AG04449 (cell line): Measurements from ENCODE around the gene SDK1.

Experiments
- CTCF ChIA-PET: fragments of 350-600 bp; formaldehyde crosslinking; extraction: SDS; loops from one replicate; lab custom pipeline; 2021; ENCODE audit warnings: antibody characterized with exemption; lab: Yijun Ruan, JAX
- POLR2A ChIA-PET: fragments of 400-600, 350-600 bp; formaldehyde crosslinking; extraction: SDS; loops from one replicate; lab custom pipeline; 2020; ENCODE audit warnings: antibody characterized with exemption, inconsistent platforms; lab: Yijun Ruan, JAX
- DNase-seq: peaks from one replicate; pipeline ENCODE4 v3.0.0-alpha.2; 2010; ENCODE audit warnings: low read depth, low spot score
- H3K4me3 ChIP-seq: 2 replicates; pipeline ENCODE4 v1.5.1; 2011; ENCODE audit warnings: low read depth, mild to moderate bottlenecking, control low read depth, low read length
- TF ChIP-seq, protein P1 (sequence below): IDR thresholded peaks from one replicate; pipeline ENCODE4 v1.5.1; 2011; ENCODE audit warnings: mild to moderate bottlenecking, moderate library complexity, low read length, control low read depth, inconsistent platforms; ENCODE audit not compliant: insufficient read depth; ENCODE audit errors: missing control alignments

Gene SDK1

DNA sequence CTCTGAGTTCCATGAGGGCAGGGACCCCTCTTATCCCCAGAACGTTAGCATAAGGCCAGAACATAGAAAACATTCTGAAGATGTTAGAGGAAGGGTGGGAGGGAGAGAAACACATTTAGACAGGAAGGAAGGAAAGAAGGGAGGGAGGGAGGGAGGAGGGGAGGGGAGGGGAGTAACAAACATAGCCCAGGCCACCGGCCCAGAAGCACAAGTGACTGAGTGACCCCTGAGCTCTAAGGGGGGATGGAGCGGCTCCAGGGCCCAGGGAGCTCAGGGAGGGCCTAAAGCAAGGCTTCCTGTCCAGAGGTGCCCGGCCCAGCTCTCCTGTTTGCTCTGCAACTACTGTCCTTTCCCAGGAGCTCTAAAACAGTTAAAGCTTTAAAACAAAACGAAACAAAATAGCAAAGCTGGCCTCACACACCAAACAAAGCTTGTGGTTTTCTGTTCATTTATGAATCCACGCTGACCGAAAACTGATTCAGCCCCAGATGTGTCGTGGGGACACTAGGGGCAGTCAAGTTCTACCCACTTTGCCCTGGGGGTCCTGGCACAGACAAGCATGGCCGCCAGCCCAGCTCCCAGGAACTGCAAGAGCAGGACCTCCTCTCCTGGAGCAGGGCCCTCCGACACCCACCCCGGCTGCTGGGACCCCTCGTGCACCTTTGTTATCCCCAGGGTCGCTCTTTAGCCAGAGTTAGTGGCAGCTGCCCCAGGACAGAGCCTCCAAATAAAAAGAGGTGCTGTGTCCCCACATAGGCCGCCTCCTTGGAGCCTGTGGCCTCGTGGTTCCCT lies 884.9 kb downstream of the SDK1 start:
- no peak for DNase-seq
- TF ChIP-seq, protein P1, sequence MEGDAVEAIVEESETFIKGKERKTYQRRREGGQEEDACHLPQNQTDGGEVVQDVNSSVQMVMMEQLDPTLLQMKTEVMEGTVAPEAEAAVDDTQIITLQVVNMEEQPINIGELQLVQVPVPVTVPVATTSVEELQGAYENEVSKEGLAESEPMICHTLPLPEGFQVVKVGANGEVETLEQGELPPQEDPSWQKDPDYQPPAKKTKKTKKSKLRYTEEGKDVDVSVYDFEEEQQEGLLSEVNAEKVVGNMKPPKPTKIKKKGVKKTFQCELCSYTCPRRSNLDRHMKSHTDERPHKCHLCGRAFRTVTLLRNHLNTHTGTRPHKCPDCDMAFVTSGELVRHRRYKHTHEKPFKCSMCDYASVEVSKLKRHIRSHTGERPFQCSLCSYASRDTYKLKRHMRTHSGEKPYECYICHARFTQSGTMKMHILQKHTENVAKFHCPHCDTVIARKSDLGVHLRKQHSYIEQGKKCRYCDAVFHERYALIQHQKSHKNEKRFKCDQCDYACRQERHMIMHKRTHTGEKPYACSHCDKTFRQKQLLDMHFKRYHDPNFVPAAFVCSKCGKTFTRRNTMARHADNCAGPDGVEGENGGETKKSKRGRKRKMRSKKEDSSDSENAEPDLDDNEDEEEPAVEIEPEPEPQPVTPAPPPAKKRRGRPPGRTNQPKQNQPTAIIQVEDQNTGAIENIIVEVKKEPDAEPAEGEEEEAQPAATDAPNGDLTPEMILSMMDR = no peak
- ChIA-PET CTCF (no interaction called here), POLR2A (no interaction called here)
- no peak overlapping the region for H3K4me3 ChIP-seq

DNA sequence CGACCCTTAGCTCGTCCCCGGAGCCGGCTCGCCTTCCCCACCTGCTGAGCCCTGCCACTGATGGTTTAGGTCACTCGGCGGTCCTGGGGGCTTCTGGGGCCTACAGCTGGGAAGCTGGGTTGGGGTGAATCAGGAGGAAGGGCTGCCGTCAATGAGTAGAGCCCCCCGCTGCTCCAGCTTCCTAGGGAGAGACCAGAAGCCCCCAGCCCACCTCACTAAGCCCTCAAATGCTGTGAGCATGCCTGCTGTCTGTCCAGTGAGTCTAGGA lies 885.4 kb downstream of the SDK1 start:
- ChIA-PET CTCF (no interaction called here), POLR2A (no interaction called here)
- H3K4me3 ChIP-seq = no peak overlapping the region
- no peak for DNase-seq
- TF ChIP-seq, protein P1 = no peak

DNA sequence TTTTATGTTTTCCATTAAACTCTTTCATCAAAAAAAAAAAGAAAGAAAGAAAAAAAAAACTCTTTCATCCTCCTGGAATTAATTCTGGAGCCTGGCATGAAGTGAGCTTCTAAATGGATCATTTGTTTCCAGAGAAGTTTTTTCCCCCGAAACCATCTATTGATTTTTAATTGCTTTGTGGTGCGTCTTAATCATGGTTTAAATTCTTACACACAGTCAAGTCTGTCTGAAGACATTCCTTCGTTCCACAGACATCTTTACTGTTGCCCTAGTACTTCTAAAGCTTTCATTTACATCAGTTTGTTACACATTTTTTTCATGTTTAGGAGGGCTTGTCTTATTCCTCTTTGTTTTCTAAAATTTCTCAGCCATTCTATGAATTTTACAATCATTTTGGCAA lies 887.6 kb downstream of the SDK1 start:
- ChIA-PET CTCF (no interaction called here), POLR2A (no interaction called here)
- TF ChIP-seq, protein P1 = no peak
- no peak for DNase-seq
- no peak overlapping the region for H3K4me3 ChIP-seq

DNA sequence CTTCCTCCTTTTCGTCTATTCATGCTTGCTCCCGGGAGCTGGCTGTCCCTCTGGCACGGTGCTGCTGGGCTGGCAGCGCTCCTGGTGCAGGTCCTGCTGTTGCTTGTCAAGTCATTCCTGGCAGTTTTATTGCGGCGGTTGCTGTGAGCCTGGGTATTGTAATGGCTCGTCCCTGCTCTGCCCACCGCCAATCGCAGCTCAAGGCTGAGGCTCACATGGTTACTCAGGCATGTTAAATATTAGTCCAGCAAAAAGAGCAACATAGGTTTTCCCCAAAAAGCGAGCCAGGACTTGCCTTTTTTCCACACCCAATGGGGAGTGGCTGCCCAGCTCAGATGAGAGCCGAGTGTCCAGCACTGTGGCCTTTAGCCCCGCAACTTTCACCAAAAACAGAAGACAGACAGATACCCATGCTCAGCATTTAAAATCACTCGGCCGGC lies 888.1 kb downstream of the SDK1 start:
- ChIA-PET CTCF (no interaction called here), POLR2A (no interaction called here)
- TF ChIP-seq, protein P1 = no peak
- H3K4me3 ChIP-seq = no peak overlapping the region
- DNase-seq = peak; percentile 0

DNA sequence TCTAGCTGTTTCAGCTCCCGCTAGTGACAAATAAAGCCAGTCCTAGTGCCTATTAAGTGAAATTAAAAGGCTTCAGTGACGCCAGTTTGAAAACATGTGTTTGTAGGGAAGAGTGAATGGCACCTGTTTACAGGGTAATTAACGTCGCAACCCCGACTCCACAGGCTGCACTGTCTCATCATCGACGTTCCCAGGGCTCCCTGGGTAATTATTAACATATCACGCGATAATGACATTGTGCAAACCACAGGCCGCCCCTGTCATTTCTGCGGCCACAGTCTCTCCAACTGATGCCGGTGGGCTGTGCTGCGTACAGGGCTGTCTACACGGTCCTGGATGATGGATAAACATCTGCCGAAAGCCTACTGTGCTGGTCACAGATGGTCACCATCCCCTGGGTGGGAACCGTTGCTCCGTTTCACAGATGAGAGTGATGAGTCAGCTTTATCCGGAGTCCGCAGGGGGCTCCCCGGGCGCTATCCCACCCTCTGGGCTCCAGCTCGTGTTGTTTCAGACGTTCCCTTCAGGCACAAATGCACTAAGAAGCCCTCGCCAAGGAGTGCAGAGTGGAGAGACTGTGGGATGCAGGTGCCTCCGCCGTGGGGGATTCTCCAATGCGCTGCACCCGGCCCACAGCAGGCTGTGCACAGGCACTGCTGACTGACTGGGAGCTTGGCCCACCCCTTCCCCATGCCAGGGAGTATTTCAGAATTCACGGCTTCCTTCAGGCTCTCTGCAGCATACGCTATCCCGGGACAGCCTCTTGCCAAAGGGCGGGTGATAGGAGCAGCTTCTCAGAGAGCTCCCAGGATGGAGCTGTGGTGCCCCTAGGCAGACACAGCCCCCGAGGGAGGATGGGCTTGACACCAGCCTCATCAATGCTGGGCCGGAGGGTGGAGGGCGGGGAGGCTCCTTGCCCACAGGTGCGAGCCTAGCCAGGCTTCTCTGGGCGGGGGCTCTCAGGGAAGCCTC lies 889.2 kb downstream of the SDK1 start:
- no peak overlapping the region for H3K4me3 ChIP-seq
- TF ChIP-seq, protein P1 = no peak
- POLR2A ChIA-PET = no interaction called here
- CTCF ChIA-PET = no interaction called here
- no peak for DNase-seq

DNA sequence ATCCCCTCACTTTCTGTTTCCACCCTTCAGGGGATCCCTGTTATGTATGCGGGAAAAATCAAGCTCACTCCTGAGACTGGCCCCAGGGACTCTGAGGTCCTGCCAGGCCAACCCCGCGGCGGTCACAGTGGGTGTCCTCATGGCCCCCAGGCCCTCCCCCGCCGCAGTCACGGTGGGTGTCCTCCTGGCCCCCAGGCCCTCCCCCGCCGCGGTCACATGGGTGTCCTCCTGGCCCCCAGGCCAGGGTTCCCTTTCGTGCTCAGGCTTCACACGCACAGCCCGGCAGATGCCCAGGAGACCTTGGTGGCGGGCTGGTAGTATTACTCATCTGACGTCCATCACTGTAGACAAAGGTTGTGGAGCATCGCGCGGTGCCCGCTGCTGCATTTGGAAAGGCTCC lies 890.0 kb downstream of the SDK1 start:
- no peak overlapping the region for H3K4me3 ChIP-seq
- DNase-seq = no peak
- TF ChIP-seq, protein P1 = no peak
- ChIA-PET POLR2A (no interaction called here), CTCF (no interaction called here)
